Measurements from ENCODE around the gene MIA2.

DNA sequence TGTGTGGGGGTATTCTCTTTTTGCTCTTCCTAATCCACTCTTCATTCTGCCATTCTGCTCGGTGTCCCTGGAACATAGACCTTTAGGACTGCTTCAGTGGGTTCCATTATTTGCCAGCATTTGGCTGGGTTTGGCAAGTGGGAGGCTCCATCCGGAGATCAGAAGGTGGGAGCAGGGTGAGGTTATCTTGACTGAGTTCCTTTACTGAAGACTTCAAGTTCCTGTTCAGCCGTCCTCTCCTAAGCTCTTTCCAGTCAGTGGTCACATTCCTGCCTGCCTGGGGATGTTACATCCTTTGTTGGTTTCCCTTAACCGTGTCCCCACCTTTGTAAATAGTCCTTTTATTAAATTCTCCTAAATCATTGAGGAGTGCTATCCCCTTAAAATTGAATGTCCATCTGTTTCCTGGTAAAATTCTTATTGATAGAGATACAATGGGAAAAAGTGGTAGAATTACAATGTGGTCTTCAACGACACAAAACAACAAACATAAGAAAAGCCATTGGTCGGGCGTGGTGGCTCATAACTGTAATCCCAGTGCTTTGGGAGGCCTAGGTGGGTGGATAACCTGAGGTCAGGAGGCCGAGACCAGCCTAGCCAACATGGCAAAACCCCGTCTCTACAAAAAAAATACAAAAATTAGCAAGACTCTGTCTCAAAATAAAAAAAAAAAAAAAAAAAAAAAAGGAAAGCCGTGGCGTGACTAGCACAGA lies 5.0 kb upstream of the MIA2 start:
- TF ChIP-seq POLR2A (IDR thresholded peaks at IDR 0.05) (no peak), EP300 (IDR thresholded peaks at IDR 0.05) (no peak)
- TF ChIP-seq, protein P1, sequence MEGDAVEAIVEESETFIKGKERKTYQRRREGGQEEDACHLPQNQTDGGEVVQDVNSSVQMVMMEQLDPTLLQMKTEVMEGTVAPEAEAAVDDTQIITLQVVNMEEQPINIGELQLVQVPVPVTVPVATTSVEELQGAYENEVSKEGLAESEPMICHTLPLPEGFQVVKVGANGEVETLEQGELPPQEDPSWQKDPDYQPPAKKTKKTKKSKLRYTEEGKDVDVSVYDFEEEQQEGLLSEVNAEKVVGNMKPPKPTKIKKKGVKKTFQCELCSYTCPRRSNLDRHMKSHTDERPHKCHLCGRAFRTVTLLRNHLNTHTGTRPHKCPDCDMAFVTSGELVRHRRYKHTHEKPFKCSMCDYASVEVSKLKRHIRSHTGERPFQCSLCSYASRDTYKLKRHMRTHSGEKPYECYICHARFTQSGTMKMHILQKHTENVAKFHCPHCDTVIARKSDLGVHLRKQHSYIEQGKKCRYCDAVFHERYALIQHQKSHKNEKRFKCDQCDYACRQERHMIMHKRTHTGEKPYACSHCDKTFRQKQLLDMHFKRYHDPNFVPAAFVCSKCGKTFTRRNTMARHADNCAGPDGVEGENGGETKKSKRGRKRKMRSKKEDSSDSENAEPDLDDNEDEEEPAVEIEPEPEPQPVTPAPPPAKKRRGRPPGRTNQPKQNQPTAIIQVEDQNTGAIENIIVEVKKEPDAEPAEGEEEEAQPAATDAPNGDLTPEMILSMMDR (IDR thresholded peaks at IDR 0.05), result no peak

Data from ovary (tissue), 3 donors.